ENCODE results near the gene PGBD5.

DNA sequence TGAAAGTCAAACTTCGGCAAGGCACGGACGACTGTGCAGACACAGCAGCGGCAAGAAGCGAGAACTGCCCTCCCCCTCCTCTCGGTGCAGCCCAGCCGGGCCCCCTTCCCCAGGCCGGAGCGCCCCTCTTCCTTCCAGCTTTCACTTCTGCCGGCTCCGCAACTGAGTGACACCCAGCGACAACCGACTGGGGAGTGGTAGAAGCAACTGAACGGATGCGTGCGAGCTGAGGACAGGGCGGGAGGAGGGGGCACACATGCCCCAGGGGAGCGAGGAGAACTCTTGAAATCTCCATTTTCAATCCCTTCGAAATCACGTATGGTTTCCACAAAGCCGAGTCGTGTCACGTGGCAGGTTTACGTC is 146.6 kb downstream of the PGBD5 start:
- TF ChIP-seq EP300 (IDR thresholded peaks at IDR 0.05; ENCODE audit: low read depth) = no peak
- TF ChIP-seq POLR2A (IDR thresholded peaks at IDR 0.05) = no peak
- no peak for TF ChIP-seq CTCF (IDR thresholded peaks at IDR 0.05)
- TF ChIP-seq POLR2AphosphoS5 (IDR thresholded peaks at IDR 0.05) = no peak

All from transverse colon (tissue), 4 donors.